Sigmoid colon (tissue), 7 donors: ENCODE results near the gene CDH23. TPM values are rescaled to one million over a fixed set of nuclear protein-coding genes. Genes with fewer than 3 reads are reported as not detected.

Experiments used
- DNase-seq: peaks from one replicate; pipeline ENCODE4 v3.0.0-alpha.2; 2019
- H3K27ac ChIP-seq, 4 donors: fragments of 200-600 bp; sonication (generic); one replicate each; pipeline ENCODE4 v1.5.1; 2016 to 2019; ENCODE audit warnings: mild to moderate bottlenecking in 1 of 4
- H3K27me3 ChIP-seq, 3 donors: fragments of 200-600 bp; sonication (generic); one replicate each; pipeline ENCODE4 v1.5.1; 2019; ENCODE audit warnings: mild to moderate bottlenecking in 1 of 3
- H3K36me3 ChIP-seq, 4 donors: fragments of 200-600 bp; sonication (generic); one replicate each; pipeline ENCODE4 v1.5.1; 2016 to 2019
- H3K4me1 ChIP-seq, 4 donors: fragments of 200-600 bp; sonication (generic); one replicate each; pipeline ENCODE4 v1.5.1; 2017 to 2019
- H3K4me3 ChIP-seq, 4 donors: fragments of 200-600 bp; sonication (generic); one replicate each; pipeline ENCODE4 v1.5.1; 2017 to 2019; ENCODE audit warnings: mild to moderate bottlenecking in 2 of 4, moderate library complexity in 1 of 4
- H3K9me3 ChIP-seq, 4 donors: fragments of 200-600 bp in 3 of 4; sonication (generic) in 3 of 4; one replicate each; pipeline versions ENCODE4 v1.5.1 to v1.6.1; 2013 to 2019
- CTCF ChIP-seq, 4 experiments: fragments of 450-650 bp in 3 of 4; fragments of 200-600 bp in 1 of 4; IDR thresholded peaks; one replicate each; pipeline ENCODE4 v1.5.1; 2016 to 2019; ENCODE audit warnings: antibody characterized with exemption in 4 of 4, mild to moderate bottlenecking in 3 of 4, moderate library complexity in 2 of 4
- EP300 ChIP-seq, 4 donors: sonication (generic); formaldehyde crosslinking; IDR thresholded peaks; one replicate each; pipeline ENCODE4 v1.6.1; 2017; ENCODE audit warnings: antibody characterized with exemption in 4 of 4
- POLR2A ChIP-seq, 2 donors: fragments of 450-650 bp; IDR thresholded peaks; one replicate each; pipeline ENCODE4 v1.6.1; 2016; ENCODE audit warnings: antibody characterized with exemption in 2 of 2, mild to moderate bottlenecking in 2 of 2, moderate library complexity in 2 of 2
- POLR2AphosphoS5 ChIP-seq, 4 donors: sonication (generic); formaldehyde crosslinking; IDR thresholded peaks; one replicate each; pipeline ENCODE4 v1.6.1; 2017; ENCODE audit warnings: antibody characterized with exemption in 4 of 4
- WGBS, 2 donors: extraction: QIAGEN DNeasy Blood & Tissue Kit; methylation state at CpG; one replicate each; pipeline ENCODE4 v1.1.7; 2013; 5-methylcytosine and 5-hydroxymethylcytosine counted together
- intact Hi-C: fragments of 100-400 bp; cut with DNase I; formaldehyde crosslinking; loops from one replicate; pipeline ENCODE4 v1.15.1; 2023
- polyA plus RNA-seq, 3 donors: library from polyadenylated mRNA; stranded (reverse); fragments of 200-250 nt; gene quantifications; one replicate each; pipeline ENCODE4 v1.2.3, GENCODE V29; 2013
- total RNA-seq, 4 donors: library from RNA; depleted of rRNA; stranded (reverse); fragments of >200 nt; gene quantifications; one replicate each; pipeline ENCODE4 v1.1.0, GENCODE V29; 2016
- donor health status: healthy with polysubstance abuse.
- donor health status: Bipolar disorder and iron deficiency.
- donor health status: healthy.

The CDH23 gene
- total and polyA plus RNA-seq, 7 donors, result 1.5 to 7.2 (median 3.0) TPM

- no peak for DNase-seq
- no peaks in the 10 kb centered on the region for H3K4me1 ChIP-seq
- no peak overlapping the region for H3K27ac ChIP-seq
- TF ChIP-seq CTCF (IDR thresholded peaks at IDR 0.05) (no peak), POLR2A (IDR thresholded peaks at IDR 0.05) (no peak), POLR2AphosphoS5 (IDR thresholded peaks at IDR 0.05) (no peak), EP300 (IDR thresholded peaks at IDR 0.05) (no peak)
- intact Hi-C loops, result no loop called here
- H3K27me3 ChIP-seq, result no peaks in the 10 kb centered on the region
- 86 to 94% methylated on average over 14 of the region's 14 CpGs for WGBS, 2 donors
- H3K4me3 ChIP-seq, result no peak overlapping the region
- no peaks in the 10 kb centered on the region for H3K9me3 ChIP-seq
- H3K36me3 ChIP-seq, result no peaks in the 10 kb centered on the region
Observed at GRCh38 chr10:71575451-71575850, 178.7 kb downstream of the CDH23 start.

GRCh38 chr10:71575934-71576801 is 179.4 kb downstream of the CDH23 start:
- WGBS, 2 donors, result 83 to 87% methylated on average over 16 of the region's 16 CpGs

GRCh38 chr10:71576842-71577241 is 180.1 kb downstream of the CDH23 start:
- intact Hi-C loops, result no loop called here
- 91 to 93% methylated on average over 9 of the region's 9 CpGs for WGBS, 2 donors
- no peaks in the 10 kb centered on the region for H3K27me3 ChIP-seq
- DNase-seq, result no peak
- no peak overlapping the region for H3K4me3 ChIP-seq
- no peaks in the 10 kb centered on the region for H3K9me3 ChIP-seq
- H3K36me3 ChIP-seq, result no peaks in the 10 kb centered on the region
- no peak overlapping the region for H3K27ac ChIP-seq
- no peaks in the 10 kb centered on the region for H3K4me1 ChIP-seq
- TF ChIP-seq POLR2AphosphoS5 (IDR thresholded peaks at IDR 0.05) (no peak), POLR2A (IDR thresholded peaks at IDR 0.05) (no peak), CTCF (IDR thresholded peaks at IDR 0.05) (no peak), EP300 (IDR thresholded peaks at IDR 0.05) (no peak)

More at GRCh38 chr10:71575934-71576801, 179.4 kb downstream of the CDH23 start:
- no peak for DNase-seq
- Histone ChIP-seq H3K4me1 (no peaks in the 10 kb centered on the region), H3K27ac (no peak overlapping the region), H3K4me3 (no peak overlapping the region), H3K36me3 (no peaks in the 10 kb centered on the region), H3K9me3 (no peaks in the 10 kb centered on the region), H3K27me3 (no peaks in the 10 kb centered on the region)
- intact Hi-C loops, result no loop called here
- TF ChIP-seq EP300 (IDR thresholded peaks at IDR 0.05) (no peak), POLR2A (IDR thresholded peaks at IDR 0.05) (no peak), POLR2AphosphoS5 (IDR thresholded peaks at IDR 0.05) (no peak), CTCF (IDR thresholded peaks at IDR 0.05) (no peak)

- no peak for DNase-seq
- H3K9me3 ChIP-seq, result no peaks in the 10 kb centered on the region
- 89 to 90% methylated on average over 8 of the region's 8 CpGs for WGBS, 2 donors
- no peak overlapping the region for H3K27ac ChIP-seq
- H3K36me3 ChIP-seq, result no peaks in the 10 kb centered on the region
- H3K4me1 ChIP-seq, result no peaks in the 10 kb centered on the region
- intact Hi-C loops, result no loop called here
- H3K27me3 ChIP-seq, result no peaks in the 10 kb centered on the region
- TF ChIP-seq CTCF (IDR thresholded peaks at IDR 0.05) (no peak), POLR2A (IDR thresholded peaks at IDR 0.05) (no peak), EP300 (IDR thresholded peaks at IDR 0.05) (no peak), POLR2AphosphoS5 (IDR thresholded peaks at IDR 0.05) (no peak)
- H3K4me3 ChIP-seq, result no peak overlapping the region
Observed at GRCh38 chr10:71577345-71577744, 180.6 kb downstream of the CDH23 start.
